Stimulated activated CD8-positive, alpha-beta memory T cell treated with anti-CD3 and anti-CD28 coated beads, Interleukin-15, amount 100 ng/mL, for 24 hours (primary cell): Measurements from ENCODE around the gene ZNF839.
"Not testable (repeated sequence)": the region's sequence is repeated elsewhere in the genome, so short reads cannot be mapped to it uniquely, and the experiment has no call there.

Experiments used
- DNase-seq: peaks from one replicate; pipeline ENCODE4 v3.0.0-alpha.2; 2020; ENCODE audit warnings: low read depth

The ZNF839 gene

GRCh38 chr14:102314242-102315011 lies 5.1 kb upstream of the ZNF839 start:
- peak; percentile 62 for DNase-seq

DNA sequence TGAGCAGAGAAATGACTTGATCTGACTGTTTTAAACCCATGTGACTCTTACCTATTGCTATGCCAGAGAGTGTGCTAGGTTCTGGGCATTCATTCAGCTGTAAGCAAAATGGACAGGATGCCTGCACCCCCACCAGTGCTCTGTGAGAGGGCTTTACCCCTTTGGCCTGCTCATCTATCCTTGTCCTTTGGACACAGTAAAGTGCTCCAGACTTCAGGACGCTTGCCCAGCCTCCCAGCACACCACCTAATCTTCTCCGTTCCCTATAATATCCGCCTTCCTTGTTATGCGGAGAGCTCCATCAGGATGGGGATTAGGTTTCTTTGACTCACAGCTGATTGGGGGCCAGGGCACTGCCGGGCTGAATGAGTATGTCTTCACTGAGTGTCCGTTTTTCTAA lies 4.4 kb upstream of the ZNF839 start:
- DNase-seq, result no peak

- DNase-seq, result no peak
Observed at GRCh38 chr14:102316338-102316742, 3.2 kb upstream of the ZNF839 start.

GRCh38 chr14:102316743-102317563 lies 2.6 kb upstream of the ZNF839 start:
- peak; percentile 98 for DNase-seq

DNA sequence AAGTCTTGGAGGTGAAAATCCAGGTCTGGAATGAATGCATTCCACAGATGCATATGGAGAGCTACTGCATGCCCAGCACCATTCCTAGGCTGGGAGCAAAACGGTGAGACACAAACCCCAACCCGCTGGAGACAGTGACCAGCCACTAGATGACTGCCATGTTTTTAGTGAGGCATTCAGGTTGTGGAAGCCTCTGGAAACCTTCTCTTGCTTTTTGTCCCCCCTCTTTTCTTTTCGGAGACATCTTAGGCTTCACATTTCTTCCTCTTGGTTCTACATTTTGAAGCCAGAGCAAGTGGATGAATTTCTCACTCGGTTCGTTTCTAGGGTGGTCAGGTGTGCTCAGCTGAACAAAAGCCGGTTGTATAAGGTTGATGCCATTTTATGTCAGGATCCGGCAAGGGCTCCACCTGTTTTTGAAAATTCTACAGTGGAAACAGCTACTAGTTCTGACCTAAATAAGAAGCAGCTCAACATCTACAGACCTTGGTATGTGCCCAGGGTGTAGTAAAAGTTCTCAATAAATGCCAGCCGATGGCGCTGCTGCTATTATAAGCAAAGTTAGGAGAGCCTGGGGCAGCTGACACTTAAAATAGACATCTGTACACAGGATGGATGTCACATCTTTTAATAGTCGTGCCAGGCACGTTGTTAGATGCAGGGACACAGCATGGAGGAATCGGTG lies 1.8 kb upstream of the ZNF839 start:
- no peak for DNase-seq

GRCh38 chr14:102318781-102319276 lies 717 bp upstream of the ZNF839 start:
- DNase-seq, result no peak

GRCh38 chr14:102320033-102320660 lies 601 bp downstream of the ZNF839 start:
- DNase-seq, result no peak

GRCh38 chr14:102320671-102321455 lies 1.3 kb downstream of the ZNF839 start:
- DNase-seq, result no peak

GRCh38 chr14:102321456-102322422 lies 2.2 kb downstream of the ZNF839 start:
- no peak for DNase-seq

- no peak for DNase-seq
Observed at GRCh38 chr14:102323102-102323501, 3.6 kb downstream of the ZNF839 start.

- no peak for DNase-seq
Observed at GRCh38 chr14:102325791-102326345, 6.3 kb downstream of the ZNF839 start.

- DNase-seq, result no peak
Observed at GRCh38 chr14:102326583-102326982, 7.0 kb downstream of the ZNF839 start.

- DNase-seq, result not testable (repeated sequence)
Observed at GRCh38 chr14:102329381-102329780, 9.8 kb downstream of the ZNF839 start.

- no peak for DNase-seq
Observed at GRCh38 chr14:102330806-102331205, 11.3 kb downstream of the ZNF839 start.

- DNase-seq, result no peak
Observed at GRCh38 chr14:102333390-102333789, 13.8 kb downstream of the ZNF839 start.

- no peak for DNase-seq
Observed at GRCh38 chr14:102333795-102334705, 14.5 kb downstream of the ZNF839 start.

DNA sequence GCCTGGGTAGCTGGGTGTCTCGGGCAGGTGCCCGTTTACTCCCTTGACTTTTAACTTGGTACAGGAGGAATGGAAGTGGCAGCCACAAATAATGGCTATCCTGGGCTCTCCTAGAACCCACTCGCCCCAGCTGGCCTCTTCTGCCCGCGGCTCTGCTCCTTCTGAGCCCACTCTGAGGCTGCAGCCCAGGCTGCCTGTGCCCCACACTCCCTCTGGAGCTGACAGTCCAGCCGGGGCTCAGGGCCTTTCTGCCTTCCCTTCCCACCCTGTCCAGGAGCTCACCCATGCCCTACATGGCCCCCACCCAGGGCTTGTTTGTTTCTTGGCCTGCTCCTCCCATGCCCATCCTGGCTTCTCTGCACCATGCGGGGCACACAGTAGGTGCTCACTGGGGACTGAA lies 15.6 kb downstream of the ZNF839 start:
- no peak for DNase-seq

DNA sequence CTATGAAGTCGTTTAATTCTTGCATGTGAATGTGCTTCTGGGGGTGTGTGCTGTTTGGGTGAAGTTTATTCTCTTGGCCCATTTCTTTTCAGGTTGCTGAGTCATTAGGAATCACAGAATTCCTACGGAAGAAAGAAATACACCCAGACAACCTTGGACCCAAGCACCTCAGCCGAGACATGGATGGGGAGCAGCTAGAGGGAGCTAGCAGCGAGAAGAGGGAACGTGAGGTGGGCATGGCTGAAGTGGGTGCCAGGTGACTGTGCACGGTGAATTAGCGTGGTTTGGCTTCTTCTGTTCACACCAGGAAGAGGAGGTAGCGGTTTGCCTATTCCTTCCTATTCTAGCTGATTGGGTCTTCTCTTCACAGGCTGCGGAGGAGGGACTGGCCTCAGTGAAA lies 19.2 kb downstream of the ZNF839 start:
- DNase-seq, result no peak

- no peak for DNase-seq
Observed at GRCh38 chr14:102341566-102341965, 22.0 kb downstream of the ZNF839 start.
